Kidney epithelial cell (primary cell): ENCODE data around the gene PRR20C. TPM values are rescaled to one million over a fixed set of nuclear protein-coding genes. Genes with fewer than 3 reads are reported as not detected.
"Not testable (repeated sequence)": the region's sequence is repeated elsewhere in the genome, so short reads cannot be mapped to it uniquely, and the experiment has no call there.

Experiments
- DNase-seq: peaks from one replicate; pipeline ENCODE4 v3.0.0-alpha.2; 2010; ENCODE audit warnings: low read depth
- H3K27me3 ChIP-seq: 2 replicates; pipeline ENCODE4 v1.6.0; 2011; ENCODE audit warnings: low read length; ENCODE audit not compliant: control insufficient read depth, insufficient read depth
- H3K36me3 ChIP-seq: 2 replicates; pipeline ENCODE4 v1.5.1; 2011; ENCODE audit warnings: low read length; ENCODE audit not compliant: control insufficient read depth, insufficient read depth
- H3K4me3 ChIP-seq: 2 replicates; pipeline ENCODE4 v1.5.1; 2011; ENCODE audit warnings: low read depth, mild to moderate bottlenecking, control low read depth, low read length
- total RNA-seq: library from RNA; depleted of rRNA; stranded (reverse); fragments of >200 nt; gene quantifications from 2 replicates; pipeline ENCODE4 v1.2.3, GENCODE V29; 2015
- TF ChIP-seq, protein P1 (sequence below): IDR thresholded peaks from 2 replicates; pipeline ENCODE4 v1.5.1; 2011; ENCODE audit warnings: mild to moderate bottlenecking, moderate library complexity, low read length, control low read depth, inconsistent platforms; ENCODE audit not compliant: insufficient read depth, poor library complexity, severe bottlenecking

Gene PRR20C
- total RNA-seq, 1 donor from 2014 or later, result not detected

DNA sequence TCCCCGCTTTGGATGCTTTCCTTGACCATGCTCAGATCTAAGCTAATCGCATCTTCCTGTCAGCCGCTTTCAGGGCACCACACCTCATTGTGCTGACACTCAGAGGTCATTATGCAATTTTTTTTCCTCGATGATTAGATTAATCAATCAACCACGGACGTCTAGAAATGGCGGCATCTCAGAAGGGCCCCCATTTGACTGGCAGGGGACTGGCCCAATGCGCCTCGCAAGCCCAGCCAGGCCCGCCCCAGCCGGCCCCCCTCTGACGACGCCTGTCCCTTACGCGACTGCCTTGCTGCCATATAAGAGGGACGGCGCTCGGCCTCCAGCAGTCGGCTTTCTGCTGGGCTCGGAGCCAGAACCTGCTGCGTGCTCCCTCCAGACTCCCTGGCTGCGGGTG, 6.7 kb upstream of the PRR20C start, which contains the start of gene PRR20B:
Gene PRR20B (plus strand): TSS at position 301 of the 400 bp plus-strand sequence. CDS start 387 bp downstream, outside the sequence.
- not testable (repeated sequence) for H3K4me3 ChIP-seq, H3K36me3 ChIP-seq, H3K27me3 ChIP-seq, DNase-seq

DNA sequence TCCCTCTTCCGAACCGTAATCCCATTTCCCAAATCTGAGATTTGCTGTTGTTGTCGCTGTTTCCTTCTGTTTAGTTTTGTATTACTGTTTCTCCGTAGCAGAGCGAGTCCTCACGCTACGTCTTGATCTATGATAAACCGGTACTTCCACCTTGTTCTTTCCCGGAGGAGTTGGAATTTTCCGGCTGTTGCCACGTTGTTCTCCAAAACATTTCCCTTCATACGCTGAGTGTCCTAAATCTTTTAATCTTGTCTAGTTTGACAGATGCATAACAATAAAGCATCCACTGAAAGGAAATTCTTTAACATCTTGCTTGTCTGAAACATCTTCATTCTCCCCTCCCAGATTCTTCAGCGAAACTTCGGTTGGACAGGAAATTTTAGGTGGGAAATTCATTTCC, 5.8 kb upstream of the PRR20C start:
- H3K36me3 ChIP-seq, DNase-seq, H3K4me3 ChIP-seq, H3K27me3 ChIP-seq: not testable (repeated sequence)

DNA sequence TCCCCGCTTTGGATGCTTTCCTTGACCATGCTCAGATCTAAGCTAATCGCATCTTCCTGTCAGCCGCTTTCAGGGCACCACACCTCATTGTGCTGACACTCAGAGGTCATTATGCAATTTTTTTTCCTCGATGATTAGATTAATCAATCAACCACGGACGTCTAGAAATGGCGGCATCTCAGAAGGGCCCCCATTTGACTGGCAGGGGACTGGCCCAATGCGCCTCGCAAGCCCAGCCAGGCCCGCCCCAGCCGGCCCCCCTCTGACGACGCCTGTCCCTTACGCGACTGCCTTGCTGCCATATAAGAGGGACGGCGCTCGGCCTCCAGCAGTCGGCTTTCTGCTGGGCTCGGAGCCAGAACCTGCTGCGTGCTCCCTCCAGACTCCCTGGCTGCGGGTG, 6.5 kb downstream of the PRR20C start, which contains the start of gene PRR20D:
Gene PRR20D (plus strand): TSS at position 301 of the 400 bp plus-strand sequence. CDS start 387 bp downstream, outside the sequence.
- H3K4me3 ChIP-seq, H3K36me3 ChIP-seq, H3K27me3 ChIP-seq, DNase-seq: not testable (repeated sequence)

DNA sequence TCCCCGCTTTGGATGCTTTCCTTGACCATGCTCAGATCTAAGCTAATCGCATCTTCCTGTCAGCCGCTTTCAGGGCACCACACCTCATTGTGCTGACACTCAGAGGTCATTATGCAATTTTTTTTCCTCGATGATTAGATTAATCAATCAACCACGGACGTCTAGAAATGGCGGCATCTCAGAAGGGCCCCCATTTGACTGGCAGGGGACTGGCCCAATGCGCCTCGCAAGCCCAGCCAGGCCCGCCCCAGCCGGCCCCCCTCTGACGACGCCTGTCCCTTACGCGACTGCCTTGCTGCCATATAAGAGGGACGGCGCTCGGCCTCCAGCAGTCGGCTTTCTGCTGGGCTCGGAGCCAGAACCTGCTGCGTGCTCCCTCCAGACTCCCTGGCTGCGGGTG, 13.0 kb downstream of the PRR20C start, which contains the start of gene PRR20E:
Gene PRR20E (plus strand): TSS at position 301 of the 400 bp plus-strand sequence. CDS start 387 bp downstream, outside the sequence.
- not testable (repeated sequence) for H3K36me3 ChIP-seq, H3K4me3 ChIP-seq, DNase-seq

DNA sequence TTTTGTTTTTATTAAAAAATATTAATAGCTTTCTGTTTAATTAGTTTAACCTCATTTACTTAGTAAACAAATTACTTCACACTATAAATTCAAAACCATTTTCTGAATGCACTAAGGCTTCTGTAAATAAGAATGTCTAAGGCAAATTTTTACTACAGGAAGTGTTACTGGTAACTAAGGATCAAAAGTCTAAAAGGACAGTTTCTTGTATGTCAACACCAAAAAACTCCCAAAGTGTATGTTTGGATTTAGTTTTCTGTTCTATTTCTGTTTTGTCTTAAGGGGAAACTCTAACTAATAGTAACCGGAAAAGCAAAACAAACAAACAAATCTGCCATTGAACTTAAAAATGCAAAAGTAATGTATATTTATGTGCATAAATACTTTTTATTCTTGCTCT, 37.8 kb downstream of the PRR20C start:
- H3K4me3 ChIP-seq, result no peak overlapping the region
- H3K36me3 ChIP-seq, result no peaks in the 10 kb centered on the region
- H3K27me3 ChIP-seq, result no peaks in the 10 kb centered on the region
- DNase-seq, result no peak
- TF ChIP-seq, protein P1, sequence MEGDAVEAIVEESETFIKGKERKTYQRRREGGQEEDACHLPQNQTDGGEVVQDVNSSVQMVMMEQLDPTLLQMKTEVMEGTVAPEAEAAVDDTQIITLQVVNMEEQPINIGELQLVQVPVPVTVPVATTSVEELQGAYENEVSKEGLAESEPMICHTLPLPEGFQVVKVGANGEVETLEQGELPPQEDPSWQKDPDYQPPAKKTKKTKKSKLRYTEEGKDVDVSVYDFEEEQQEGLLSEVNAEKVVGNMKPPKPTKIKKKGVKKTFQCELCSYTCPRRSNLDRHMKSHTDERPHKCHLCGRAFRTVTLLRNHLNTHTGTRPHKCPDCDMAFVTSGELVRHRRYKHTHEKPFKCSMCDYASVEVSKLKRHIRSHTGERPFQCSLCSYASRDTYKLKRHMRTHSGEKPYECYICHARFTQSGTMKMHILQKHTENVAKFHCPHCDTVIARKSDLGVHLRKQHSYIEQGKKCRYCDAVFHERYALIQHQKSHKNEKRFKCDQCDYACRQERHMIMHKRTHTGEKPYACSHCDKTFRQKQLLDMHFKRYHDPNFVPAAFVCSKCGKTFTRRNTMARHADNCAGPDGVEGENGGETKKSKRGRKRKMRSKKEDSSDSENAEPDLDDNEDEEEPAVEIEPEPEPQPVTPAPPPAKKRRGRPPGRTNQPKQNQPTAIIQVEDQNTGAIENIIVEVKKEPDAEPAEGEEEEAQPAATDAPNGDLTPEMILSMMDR, result no peak

More for the DNA sequence above, 13.0 kb downstream of the PRR20C start, which contains the start of gene PRR20E:
- H3K27me3 ChIP-seq, result not testable (repeated sequence)

Other genes starting within 250 kb of the PRR20C start
- not detected in 2 replicates for gene PRR20A, start 13.1 kb upstream of the PRR20C start, total RNA-seq
- not detected in 2 replicates for gene PRR20B, start 6.6 kb upstream of the PRR20C start, total RNA-seq
- not detected in 2 replicates for gene PRR20D, start 6.6 kb downstream of the PRR20C start, total RNA-seq
- gene PRR20E, start 13.1 kb downstream of the PRR20C start, total RNA-seq, result not detected in 2 replicates